ENCODE measurements around the gene DIP2B.

DIP2B gene

DNA sequence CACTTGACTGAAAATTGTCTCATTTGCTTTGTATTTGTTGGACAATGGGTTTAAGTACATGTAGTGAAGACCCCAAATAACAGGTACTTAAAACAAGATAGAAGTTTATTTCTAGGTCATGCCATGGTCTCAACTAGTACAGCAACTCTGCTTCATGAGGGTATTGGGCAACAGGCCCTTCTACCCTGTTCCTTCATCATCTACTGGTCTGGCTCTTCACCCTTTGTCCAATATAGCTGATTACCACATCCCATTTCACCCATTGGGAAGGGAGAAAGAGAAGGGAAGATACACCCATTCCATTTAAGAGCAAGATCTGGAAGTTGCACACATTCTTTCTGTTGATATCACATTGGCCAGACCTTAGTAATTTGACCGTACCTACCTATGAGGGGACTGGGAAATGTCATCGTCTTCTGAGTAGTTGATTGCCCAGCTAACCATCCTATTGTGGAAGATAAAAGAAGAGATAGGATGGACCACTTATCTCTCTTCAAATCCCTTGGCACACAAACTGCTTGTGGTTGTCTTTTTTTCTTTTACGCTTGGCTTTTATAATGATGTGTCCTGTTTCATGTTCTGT lies 104.6 kb downstream of the DIP2B start:
- DNase-seq (ENCODE audit: low read depth), result no peak
- H3K4me3 ChIP-seq (ENCODE audit: low read depth, low read length), result no peak overlapping the region
- TF ChIP-seq, protein P1, sequence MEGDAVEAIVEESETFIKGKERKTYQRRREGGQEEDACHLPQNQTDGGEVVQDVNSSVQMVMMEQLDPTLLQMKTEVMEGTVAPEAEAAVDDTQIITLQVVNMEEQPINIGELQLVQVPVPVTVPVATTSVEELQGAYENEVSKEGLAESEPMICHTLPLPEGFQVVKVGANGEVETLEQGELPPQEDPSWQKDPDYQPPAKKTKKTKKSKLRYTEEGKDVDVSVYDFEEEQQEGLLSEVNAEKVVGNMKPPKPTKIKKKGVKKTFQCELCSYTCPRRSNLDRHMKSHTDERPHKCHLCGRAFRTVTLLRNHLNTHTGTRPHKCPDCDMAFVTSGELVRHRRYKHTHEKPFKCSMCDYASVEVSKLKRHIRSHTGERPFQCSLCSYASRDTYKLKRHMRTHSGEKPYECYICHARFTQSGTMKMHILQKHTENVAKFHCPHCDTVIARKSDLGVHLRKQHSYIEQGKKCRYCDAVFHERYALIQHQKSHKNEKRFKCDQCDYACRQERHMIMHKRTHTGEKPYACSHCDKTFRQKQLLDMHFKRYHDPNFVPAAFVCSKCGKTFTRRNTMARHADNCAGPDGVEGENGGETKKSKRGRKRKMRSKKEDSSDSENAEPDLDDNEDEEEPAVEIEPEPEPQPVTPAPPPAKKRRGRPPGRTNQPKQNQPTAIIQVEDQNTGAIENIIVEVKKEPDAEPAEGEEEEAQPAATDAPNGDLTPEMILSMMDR (IDR thresholded peaks at IDR 0.05; ENCODE audit: control insufficient read depth, extremely low read depth, insufficient read depth), result no peak

DNA sequence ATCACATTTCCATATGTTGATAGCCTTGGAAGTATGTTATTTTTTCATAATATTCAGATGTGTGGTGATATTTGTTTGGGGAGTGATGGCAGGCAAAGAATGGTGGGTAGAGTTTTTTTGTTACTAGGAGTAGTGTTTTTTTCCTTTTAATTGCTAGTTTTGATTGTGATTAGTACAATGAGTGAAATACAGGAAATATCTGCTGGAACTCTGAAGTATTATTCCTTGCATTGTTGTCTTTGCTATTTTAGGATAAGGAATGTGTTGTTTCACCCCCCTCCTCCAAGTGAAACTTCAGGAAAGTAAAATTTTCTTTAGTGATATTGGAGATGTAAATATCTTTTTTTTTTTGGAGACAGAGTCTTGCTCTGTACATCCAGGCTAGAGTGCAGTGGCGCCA lies 105.4 kb downstream of the DIP2B start:
- no peak overlapping the region for H3K4me3 ChIP-seq (ENCODE audit: low read depth, low read length)
- no peak for DNase-seq (ENCODE audit: low read depth)
- TF ChIP-seq, protein P1 (IDR thresholded peaks at IDR 0.05; ENCODE audit: control insufficient read depth, extremely low read depth, insufficient read depth), result no peak

DNA sequence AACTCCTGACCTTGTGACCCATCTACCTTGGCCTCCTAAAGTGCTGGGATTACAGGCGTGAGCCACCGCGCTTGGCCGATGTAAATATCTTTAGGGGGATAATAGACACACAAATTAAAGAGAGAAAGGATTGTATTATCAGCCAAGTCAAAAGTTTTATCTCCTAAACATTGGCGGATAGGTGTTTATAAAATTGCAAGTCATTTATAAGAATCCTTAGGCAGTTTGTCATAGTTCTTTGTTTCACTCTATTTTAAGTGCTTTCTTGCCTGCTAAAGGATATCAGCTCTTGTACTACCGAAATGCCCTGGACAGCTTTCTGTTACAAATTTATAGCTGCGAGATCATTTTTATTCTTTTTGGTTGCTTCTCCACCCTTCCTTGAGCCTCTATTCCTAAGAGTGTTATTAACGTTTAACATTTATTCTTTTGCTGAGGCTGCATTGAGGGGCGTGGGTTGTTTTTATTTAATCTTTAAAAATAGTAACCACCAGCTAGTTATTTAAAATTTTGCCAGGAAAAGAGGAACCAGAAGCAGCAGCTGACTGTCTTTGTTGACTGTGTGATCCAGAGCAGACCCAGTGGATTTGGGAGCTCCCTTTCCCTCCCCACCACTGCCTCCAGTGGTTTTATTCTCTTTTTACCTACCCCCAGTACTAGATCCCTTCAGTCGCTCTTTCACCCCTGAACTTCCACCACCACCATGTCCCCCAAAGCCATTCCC lies 106.4 kb downstream of the DIP2B start:
- no peak for DNase-seq (ENCODE audit: low read depth)
- no peak overlapping the region for H3K4me3 ChIP-seq (ENCODE audit: low read depth, low read length)
- TF ChIP-seq, protein P1 (IDR thresholded peaks at IDR 0.05; ENCODE audit: control insufficient read depth, extremely low read depth, insufficient read depth), result no peak

DNA sequence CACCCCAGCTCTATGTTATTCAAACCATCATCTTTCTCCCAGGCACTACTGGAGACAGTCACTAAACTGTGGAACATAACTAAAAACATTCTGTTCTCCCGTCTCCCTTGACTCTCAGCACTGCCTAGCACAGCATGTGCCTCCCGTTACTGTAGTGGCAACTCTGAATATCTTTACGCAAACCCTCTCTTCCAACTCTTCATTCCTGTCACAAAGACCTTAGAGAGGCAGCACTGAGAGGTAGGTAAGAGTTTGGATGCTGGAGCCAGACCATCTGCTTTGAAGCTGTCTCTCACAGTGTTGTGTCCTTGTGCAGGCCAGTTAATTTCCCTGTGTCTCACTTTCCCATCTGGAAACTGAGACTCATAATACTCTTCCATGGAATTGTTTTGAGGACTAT lies 108.1 kb downstream of the DIP2B start:
- no peak overlapping the region for H3K4me3 ChIP-seq (ENCODE audit: low read depth, low read length)
- no peak for DNase-seq (ENCODE audit: low read depth)
- TF ChIP-seq, protein P1 (IDR thresholded peaks at IDR 0.05; ENCODE audit: control insufficient read depth, extremely low read depth, insufficient read depth), result no peak

DNA sequence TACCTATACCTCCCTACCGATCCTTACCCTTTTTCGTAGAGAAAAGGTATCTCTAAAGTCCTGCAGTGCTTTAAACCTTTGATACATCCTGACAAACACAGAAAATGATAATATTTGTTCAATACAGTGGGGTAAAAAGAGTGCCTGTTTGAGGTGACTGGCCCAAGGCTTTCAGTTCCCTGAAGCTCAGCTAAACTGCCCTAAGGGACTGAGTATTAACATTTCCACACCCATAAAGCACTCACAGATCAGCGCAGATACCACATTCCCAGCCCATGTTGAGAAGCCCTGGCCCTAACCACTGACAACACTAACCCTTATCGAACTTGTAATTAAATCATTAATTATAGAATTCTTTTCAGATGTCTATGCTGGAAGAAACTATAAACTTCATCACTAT lies 108.7 kb downstream of the DIP2B start:
- DNase-seq (ENCODE audit: low read depth), result no peak
- H3K4me3 ChIP-seq (ENCODE audit: low read depth, low read length), result no peak overlapping the region
- TF ChIP-seq, protein P1 (IDR thresholded peaks at IDR 0.05; ENCODE audit: control insufficient read depth, extremely low read depth, insufficient read depth), result no peak

DNA sequence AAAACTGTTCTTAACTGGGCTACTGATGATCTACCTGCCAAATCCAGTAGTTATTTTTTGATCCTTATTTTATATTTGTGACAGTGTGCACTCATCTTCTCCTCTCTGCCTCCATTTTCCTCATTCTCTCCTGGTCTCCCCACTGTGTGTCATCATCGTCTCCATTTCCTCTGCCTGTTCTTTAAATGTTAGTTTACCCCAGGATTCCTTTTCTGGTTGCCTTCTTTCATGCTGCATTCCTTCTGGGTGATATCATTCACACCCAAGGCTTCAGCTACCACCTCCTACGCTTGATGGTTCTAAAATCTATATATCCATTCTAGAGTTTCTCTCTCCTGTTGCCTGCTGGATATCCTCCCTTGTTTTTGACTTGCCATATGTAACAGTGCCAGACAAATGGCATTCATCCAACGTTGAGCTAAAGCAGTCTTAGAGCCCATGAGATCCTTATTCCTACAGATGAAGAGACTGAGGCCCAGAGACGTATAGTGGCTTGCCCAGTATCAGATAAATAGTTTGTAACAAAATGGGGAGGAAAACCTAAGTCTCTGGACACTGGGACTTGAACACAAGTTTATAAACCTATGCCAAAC lies 109.5 kb downstream of the DIP2B start:
- no peak overlapping the region for H3K4me3 ChIP-seq (ENCODE audit: low read depth, low read length)
- DNase-seq (ENCODE audit: low read depth), result no peak
- TF ChIP-seq, protein P1 (IDR thresholded peaks at IDR 0.05; ENCODE audit: control insufficient read depth, extremely low read depth, insufficient read depth), result no peak
